GM12892 (cell line): ENCODE data around the gene RNPEPL1.

Experiments used
- POLR2A ChIP-seq: IDR thresholded peaks from 2 replicates; pipeline ENCODE4 v1.6.1; 2011; ENCODE audit warnings: low read depth, low read length, control low read depth
- POLR2AphosphoS5 ChIP-seq: IDR thresholded peaks from 2 replicates; pipeline ENCODE4 v1.6.1; 2011; ENCODE audit warnings: low read depth, low read length, control low read depth

DNA sequence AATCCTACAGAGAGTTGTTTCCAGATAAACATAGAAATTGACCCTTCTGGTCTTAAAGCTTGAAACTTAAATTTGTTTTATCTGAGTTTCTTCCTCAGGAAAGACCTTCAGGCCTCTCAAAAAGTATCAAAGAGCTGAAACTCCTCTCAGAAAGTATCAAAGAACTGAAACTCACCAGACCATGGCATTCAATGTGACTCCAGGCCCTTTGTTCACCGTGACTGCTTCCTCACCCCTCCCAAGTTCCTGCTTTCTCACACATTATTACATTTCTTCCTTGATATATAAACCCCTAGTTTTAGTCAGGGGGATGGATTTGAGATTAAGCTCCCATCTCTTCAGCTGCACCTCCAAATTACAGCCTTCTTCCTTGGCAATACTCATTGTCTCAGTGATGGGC is 16.5 kb upstream of the RNPEPL1 start:
- TF ChIP-seq POLR2AphosphoS5 (no peak), POLR2A (no peak)
